Stomach (tissue), 4 donors: ENCODE measurements around the gene AK4.

Experiments used
- CTCF ChIP-seq, 7 experiments: fragments of 450-650 bp in 4 of 7; fragments of 200-600 bp in 3 of 7; sonication (generic) in 3 of 7; IDR thresholded peaks; one replicate each; pipeline ENCODE4 v1.5.1; 2016 to 2019; ENCODE audit warnings: antibody characterized with exemption in 7 of 7, control low read depth in 2 of 7, mild to moderate bottlenecking in 1 of 7
- EP300 ChIP-seq: sonication (generic); formaldehyde crosslinking; IDR thresholded peaks from one replicate; pipeline ENCODE4 v1.6.1; 2017; ENCODE audit warnings: antibody characterized with exemption

- TF ChIP-seq CTCF (IDR thresholded peaks at IDR 0.05) (no peak), EP300 (no peak)
Observed at GRCh38 chr1:65114322-65114721, 33.7 kb upstream of the AK4 start.
